GM12865 (cell line): ENCODE results near the gene MGMT.

ENCODE experiments used
- DNase-seq: peaks from one replicate; pipeline ENCODE4 v3.0.0; 2010; ENCODE audit warnings: low read depth
- H3K4me3 ChIP-seq: 2 replicates; pipeline ENCODE4 v1.5.1; 2011; ENCODE audit warnings: mild to moderate bottlenecking, low read depth, low read length, control low read depth
- CTCF ChIP-seq: IDR thresholded peaks from 2 replicates; pipeline ENCODE4 v1.5.1; 2011; ENCODE audit warnings: low read length, control low read depth, low read depth, inconsistent platforms; ENCODE audit not compliant: insufficient read depth; ENCODE audit errors: missing control alignments

MGMT gene

DNA sequence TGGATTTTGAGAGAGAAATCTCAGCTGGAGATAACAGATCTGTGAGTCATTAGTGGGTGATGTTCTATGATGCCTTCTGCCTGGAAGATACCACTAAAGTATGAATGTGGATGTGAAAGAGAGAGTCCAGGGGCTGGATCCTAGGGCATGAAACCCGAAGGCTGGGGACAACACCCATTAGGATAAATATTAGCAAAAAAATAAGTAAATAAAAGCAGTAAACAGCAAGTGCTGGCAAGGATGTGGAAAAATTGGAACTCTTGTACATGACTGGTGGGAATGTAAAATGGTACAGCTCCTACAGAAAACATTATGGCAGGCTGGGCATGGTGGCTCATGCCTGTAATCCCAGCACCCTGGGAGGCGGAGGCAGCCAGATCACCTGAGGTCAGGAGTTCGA, 16.6 kb upstream of the MGMT start:
- no peak for TF ChIP-seq CTCF
- no peak for DNase-seq

DNA sequence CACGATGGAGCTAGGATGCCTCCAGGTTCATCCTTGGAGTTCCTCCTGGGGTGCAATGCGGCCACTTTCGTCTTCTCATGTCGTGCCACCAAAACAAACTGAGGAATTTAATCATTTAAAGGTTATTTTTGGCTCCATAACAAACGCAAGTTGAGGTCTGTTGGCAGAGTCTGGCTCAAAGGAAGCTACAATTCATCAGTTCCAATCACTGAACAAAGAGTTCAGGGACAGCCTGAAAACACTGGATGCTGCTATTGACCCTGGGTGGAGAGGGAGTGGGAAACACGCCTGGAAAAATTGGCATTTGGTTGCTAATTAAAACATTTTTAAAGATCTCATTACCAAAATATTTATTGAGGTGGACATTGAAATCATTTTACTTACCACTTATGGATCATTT, 11.4 kb upstream of the MGMT start:
- no peak for DNase-seq
- TF ChIP-seq CTCF = no peak
- H3K4me3 ChIP-seq = no peak overlapping the region

More for the DNA sequence above, 16.6 kb upstream of the MGMT start:
- no peak overlapping the region for H3K4me3 ChIP-seq

GRCh38 chr10:129459762-129460539, 7.1 kb upstream of the MGMT start:
- no peak for DNase-seq
- no peak overlapping the region for H3K4me3 ChIP-seq
- TF ChIP-seq CTCF = no peak

DNA sequence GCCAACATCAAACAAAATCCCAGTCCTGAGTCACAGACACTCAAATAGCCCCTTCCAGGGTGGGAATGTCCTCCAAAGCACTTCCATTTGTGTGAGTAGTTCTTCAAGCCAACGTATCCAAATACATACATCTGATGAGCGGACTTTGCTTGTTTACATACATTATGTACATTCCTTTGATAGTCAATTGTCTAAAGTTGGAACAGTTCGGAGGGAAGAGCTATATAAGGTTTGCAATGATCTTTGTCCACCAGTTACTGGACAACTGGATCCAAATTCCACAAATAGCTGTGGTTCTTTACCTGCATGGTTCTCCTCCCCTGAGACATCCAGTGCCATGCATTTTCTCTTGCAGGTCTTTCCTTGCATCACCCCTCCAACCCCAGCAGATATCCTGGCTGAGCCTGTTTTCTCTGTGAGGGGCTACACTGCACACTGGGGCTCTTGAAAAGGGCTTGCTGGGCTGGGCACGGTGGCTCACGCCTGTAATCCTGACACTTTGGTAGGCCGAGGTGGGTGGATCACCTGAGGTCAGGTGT, 4.7 kb upstream of the MGMT start:
- DNase-seq = no peak
- H3K4me3 ChIP-seq = no peak overlapping the region
- no peak for TF ChIP-seq CTCF

- TF ChIP-seq CTCF = no peak
- no peak for DNase-seq
- H3K4me3 ChIP-seq = no peak overlapping the region
These were observed 2.8 kb upstream of the MGMT start for GRCh38 chr10:129464251-129464650.

DNA sequence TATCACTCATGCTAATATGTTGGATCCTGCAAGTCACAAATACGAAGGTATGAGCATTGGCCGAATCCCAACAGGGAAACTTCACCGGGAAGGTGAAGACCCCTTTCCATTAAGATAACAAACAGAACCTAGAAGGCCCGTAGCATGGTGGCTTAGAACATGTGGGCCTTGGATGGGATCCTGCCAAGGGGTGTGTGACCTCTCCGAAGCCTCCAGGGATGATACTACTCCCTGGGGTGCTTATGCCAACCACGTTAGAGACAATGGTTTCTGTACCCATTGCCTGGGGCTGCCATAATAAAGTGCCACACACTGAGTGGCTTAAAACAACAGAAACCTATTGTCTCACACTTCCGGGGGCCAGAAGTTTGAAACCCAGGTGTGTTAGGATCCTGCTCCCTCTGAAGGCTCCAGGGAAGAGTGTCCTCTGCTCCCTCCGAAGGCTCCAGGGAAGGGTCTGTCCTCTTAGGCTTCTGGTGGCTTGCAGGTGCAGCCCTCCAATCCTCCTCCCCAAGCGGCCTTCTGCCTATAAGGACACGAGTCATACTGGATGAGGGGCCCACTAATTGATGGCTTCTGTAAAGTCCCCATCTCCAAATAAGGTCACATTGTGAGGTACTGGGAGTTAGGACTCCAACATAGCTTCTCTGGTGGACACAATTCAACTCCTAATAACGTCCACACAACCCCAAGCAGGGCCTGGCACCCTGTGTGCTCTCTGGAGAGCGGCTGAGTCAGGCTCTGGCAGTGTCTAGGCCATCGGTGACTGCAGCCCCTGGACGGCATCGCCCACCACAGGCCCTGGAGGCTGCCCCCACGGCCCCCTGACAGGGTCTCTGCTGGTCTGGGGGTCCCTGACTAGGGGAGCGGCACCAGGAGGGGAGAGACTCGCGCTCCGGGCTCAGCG, 992 bp upstream of the MGMT start:
- DNase-seq = no peak
- H3K4me3 ChIP-seq = peak overlapping the region; percentile 78
- TF ChIP-seq CTCF = no peak
